Measurements from ENCODE around the gene HNMT.
A peak's percentile ranks its signal among the peaks of the same experiment; 100 is the strongest.

Gene HNMT

GRCh38 chr2:138012082-138012481 is 47.8 kb downstream of the HNMT start:
- no peak for DNase-seq (ENCODE audit: low spot score)

- DNase-seq (ENCODE audit: low spot score): no peak
Observed at GRCh38 chr2:138012968-138013367, 48.7 kb downstream of the HNMT start.

GRCh38 chr2:138013639-138014038 is 49.4 kb downstream of the HNMT start:
- no peak for DNase-seq (ENCODE audit: low spot score)

- DNase-seq (ENCODE audit: low spot score): no peak
Observed at GRCh38 chr2:138015494-138015893, 51.2 kb downstream of the HNMT start.

GRCh38 chr2:138016351-138017087 is 52.2 kb downstream of the HNMT start:
- no peak for DNase-seq (ENCODE audit: low spot score)

- DNase-seq (ENCODE audit: low spot score): no peak
Observed at GRCh38 chr2:138017824-138018223, 53.6 kb downstream of the HNMT start.

GRCh38 chr2:138018866-138019688 is 54.8 kb downstream of the HNMT start:
- DNase-seq (ENCODE audit: low spot score): no peak

GRCh38 chr2:138020432-138020831 is 56.2 kb downstream of the HNMT start:
- DNase-seq (ENCODE audit: low spot score): no peak

GRCh38 chr2:138021154-138021553 is 56.9 kb downstream of the HNMT start:
- DNase-seq (ENCODE audit: low spot score): no peak

GRCh38 chr2:138023298-138023697 is 59.0 kb downstream of the HNMT start:
- no peak for DNase-seq (ENCODE audit: low spot score)

GRCh38 chr2:138023976-138024375 is 59.7 kb downstream of the HNMT start:
- no peak for DNase-seq (ENCODE audit: low spot score)

GRCh38 chr2:138026111-138027020 is 62.1 kb downstream of the HNMT start:
- DNase-seq (ENCODE audit: low spot score): no peak

GRCh38 chr2:138028538-138028937 is 64.3 kb downstream of the HNMT start:
- no peak for DNase-seq (ENCODE audit: low spot score)

GRCh38 chr2:138029276-138029675 is 65.0 kb downstream of the HNMT start:
- DNase-seq (ENCODE audit: low spot score): peak; percentile 33

- DNase-seq (ENCODE audit: low spot score): peak; percentile 24
Observed at GRCh38 chr2:138030459-138030858, 66.2 kb downstream of the HNMT start.

GRCh38 chr2:138032334-138032733 is 68.1 kb downstream of the HNMT start:
- DNase-seq (ENCODE audit: low spot score): no peak

GRCh38 chr2:138034536-138034935 is 70.3 kb downstream of the HNMT start:
- DNase-seq (ENCODE audit: low spot score): no peak

GRCh38 chr2:138035608-138036217 is 71.4 kb downstream of the HNMT start:
- peak; percentile 40 for DNase-seq (ENCODE audit: low spot score)

- DNase-seq (ENCODE audit: low spot score): no peak
Observed at GRCh38 chr2:138036522-138036921, 72.2 kb downstream of the HNMT start.

GRCh38 chr2:138037090-138037489 is 72.8 kb downstream of the HNMT start:
- no peak for DNase-seq (ENCODE audit: low spot score)

- DNase-seq (ENCODE audit: low spot score): no peak
Observed at GRCh38 chr2:138040616-138041015, 76.3 kb downstream of the HNMT start.

GRCh38 chr2:138042311-138042710 is 78.0 kb downstream of the HNMT start:
- no peak for DNase-seq (ENCODE audit: low spot score)
